Stimulated activated CD4-positive, alpha-beta T cell treated with anti-CD3 and anti-CD28 coated beads, Interleukin-1b, Interleukin-23, amount 100 ng/mL, for 4 hours (primary cell): ENCODE measurements around the gene OSBP2.
A peak's percentile ranks its signal among the peaks of the same experiment; 100 is the strongest.
"Not testable (repeated sequence)": the region's sequence is repeated elsewhere in the genome, so short reads cannot be mapped to it uniquely, and the experiment has no call there.

Source experiments
- DNase-seq, 2 donors: peaks; one replicate each; pipeline ENCODE4 v3.0.0-alpha.2; 2020; ENCODE audit warnings: low read depth in 2 of 2

OSBP2 gene

DNA sequence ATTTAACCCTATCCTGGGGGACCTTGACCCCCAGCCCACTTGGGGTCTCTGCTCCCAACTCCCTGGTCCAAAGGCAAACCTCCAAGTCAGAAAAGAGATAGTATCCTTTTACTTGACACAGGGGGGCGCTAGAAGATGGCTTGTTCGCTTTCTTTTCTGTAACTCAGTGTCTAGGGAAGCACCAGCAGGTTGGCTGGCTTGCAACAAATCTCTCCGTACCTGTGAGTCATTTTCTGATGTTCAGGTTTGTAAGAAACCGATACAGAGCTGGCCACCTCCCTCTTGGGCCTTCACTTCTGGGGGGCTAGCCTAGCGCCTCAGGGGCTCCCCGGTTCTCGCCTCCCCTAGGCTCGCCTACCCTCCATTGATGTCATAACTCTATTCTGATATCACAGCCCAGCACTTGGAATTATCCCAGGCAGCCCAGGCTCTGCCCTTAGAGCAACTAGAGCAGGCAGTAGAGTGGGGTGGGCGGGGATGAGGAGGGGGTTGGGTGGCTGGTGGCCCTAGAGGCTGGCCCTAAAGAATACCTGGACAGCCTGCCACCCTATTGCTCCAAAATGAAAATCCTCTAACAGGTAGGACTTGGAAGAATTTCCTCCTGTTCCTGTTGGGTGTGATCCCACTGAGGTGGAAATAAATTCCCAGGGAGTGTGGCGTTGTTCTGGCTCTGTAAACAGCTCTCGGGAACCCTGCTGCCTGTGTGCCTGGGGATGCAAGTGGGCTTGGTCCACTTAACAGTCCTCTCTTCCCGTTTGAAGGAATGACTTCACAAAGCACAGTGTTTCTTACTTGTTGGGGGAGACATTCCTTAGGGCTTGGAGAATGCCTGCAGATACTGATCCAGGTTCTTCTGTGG is 69.4 kb downstream of the OSBP2 start:
- DNase-seq = peak in 1 of 2 donors; percentile 27

DNA sequence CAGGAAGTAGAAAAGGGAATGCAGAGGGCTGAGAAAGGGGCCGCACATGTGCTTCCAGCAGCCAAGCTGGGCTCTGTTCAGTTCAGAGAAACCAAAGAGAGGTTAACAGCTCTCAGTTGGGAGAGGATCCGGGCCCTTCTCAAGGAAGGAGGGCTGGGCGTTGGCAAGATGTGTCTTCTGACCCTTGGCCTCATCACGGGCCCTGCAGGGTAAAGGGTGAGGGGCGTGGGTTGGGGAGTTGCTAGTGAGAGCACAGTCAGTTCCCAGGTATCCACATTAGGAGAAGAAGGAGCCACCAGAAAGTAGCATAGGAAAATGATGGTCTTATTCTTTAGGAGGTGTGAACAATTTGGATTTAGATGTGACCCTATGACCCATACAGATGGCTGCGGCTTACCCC is 73.0 kb downstream of the OSBP2 start:
- no peak for DNase-seq

- DNase-seq = no peak
These were observed 76.0 kb downstream of the OSBP2 start for GRCh38 chr22:30770716-30771115.

DNA sequence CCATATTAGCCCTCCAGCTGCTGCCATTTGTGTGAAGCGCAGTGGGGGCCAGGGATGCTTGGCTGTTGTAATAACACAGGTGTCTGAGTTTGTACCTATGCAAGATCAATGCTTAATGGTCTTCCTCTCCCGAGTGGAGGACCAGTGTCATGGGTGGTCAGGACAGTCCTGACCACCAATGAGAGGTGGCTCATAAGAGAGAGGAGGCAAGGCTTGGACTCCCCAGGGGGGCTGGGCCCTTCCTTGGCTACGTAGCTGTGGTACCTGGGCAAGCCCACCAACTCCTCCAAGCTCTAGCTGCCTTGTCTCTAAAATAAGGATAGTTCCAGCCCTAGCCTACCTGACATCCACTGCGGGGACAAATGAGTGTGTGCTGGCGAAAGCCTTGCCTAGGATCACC is 79.2 kb downstream of the OSBP2 start:
- DNase-seq = no peak

DNA sequence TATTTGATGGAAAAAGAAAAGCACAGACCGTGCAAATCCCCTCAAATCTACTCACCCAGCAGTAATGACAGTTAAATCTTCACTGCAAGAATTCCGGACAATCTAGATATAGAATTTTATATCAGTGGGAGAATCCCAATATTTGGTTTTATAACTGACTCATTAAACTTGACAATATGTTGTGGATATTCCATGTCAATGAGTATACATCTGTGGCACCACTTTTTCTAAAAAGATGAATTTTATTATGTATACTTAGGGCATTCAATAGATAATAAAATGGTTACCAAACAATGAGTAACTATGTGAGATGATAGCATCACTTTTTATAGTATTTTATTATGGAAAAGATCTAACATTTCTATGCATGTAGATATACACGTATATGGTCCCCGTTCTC is 79.9 kb downstream of the OSBP2 start:
- DNase-seq = no peak

- DNase-seq = no peak
These were observed 81.8 kb downstream of the OSBP2 start for GRCh38 chr22:30776476-30776875.

DNA sequence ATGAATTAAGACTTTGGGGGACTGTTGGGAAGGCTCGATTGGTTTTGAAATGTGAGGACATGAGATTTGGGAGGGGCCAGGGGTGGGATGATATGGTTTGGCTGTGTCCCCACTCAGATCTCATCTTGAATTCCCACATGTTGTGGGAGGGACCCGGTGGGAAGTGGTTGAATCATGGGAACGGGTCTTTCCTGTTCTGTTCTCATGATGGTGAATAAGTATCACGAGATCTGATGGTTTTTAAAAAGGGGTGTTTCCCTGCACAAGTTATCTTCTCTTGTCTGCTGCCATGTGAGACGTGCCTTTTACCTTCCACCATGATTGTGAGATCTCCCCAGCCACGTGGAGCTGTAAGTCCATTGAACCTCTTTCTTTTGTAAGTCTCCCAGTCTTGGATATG is 82.5 kb downstream of the OSBP2 start:
- not testable (repeated sequence) for DNase-seq

DNA sequence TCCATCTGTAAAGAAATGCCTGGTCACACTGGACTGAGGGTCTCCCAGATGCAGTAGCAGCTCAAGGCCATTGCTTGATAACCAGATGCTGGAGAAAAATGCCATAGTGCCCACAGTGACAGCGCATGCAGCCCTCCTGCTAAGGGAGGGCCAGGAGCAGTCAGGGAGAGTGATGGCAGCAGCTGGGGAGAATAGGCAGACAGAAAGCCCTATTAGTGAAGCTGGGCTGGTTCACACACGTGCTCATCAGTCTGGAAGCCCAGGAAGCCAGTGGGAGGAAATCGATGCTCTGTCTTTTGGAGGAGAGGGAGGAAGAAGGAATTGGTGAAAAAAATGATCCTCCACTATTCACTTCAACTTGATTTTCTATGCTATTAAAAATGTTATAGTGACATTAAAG is 82.9 kb downstream of the OSBP2 start:
- DNase-seq = no peak

DNA sequence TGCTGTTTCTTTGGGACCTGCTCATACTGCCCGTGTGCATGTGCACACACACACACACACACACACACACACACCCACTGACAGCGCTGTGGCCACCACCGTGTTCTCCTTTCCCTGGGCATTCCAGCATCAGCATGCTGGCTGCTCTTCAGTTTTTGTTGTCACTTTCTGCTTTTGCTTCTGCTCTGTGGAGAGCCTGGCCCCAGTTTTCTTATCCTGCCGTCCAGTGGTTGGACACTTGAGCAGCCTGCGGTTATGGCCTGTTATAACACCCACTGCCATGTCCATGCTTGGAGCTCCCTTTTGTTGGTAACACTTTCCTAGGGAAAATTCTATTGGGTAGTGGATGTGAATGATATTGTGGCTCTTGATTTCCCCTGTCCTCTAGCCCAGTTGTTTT is 83.6 kb downstream of the OSBP2 start:
- no peak for DNase-seq

DNA sequence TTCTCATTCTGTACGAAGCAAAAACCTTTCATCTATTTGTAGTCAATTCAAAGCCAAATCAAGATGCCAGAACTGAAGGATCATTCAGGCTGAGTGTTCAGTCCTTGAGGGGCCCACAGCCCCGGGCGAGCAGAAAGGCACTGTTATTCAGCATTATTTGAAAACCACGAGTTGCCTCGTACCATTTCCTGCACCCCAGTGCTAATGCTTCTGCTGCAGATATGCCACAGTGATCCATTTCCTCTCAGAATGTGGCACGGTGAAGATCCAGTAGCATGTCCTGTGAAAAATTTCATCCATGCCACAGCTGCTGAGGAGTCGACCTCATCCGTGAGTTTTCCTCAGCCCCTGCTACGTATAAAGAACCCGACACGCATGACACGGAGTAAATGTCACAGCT is 85.4 kb downstream of the OSBP2 start:
- DNase-seq = no peak

DNA sequence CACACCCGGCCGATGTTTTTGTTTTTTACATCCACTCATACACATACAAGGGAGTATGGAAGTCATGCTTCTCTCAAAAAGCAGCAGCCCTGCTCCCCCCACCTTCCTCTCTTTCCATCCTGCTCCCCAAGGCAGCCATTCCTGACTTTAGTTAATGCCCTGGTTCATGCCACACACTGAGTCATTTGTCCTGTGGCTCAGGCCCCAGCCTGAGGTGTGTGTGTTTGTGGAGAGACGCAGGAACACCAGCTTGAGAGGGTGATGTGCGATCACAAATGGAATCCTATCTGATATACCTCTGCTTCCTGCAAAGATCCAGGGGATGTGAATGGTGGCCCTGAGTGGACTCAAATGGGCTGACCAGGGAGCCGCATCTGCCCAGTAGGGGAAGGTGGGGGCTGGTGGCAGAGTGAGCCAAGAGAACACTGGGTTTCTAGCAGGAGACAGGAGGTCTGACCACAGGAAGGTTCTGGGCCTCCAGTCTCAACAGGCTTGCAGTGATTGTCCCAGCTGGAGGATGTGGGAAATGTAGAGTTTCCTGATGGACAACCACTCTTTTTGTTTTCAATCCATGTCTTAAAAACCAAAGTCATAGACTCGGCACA is 86.7 kb downstream of the OSBP2 start:
- DNase-seq = no peak

DNA sequence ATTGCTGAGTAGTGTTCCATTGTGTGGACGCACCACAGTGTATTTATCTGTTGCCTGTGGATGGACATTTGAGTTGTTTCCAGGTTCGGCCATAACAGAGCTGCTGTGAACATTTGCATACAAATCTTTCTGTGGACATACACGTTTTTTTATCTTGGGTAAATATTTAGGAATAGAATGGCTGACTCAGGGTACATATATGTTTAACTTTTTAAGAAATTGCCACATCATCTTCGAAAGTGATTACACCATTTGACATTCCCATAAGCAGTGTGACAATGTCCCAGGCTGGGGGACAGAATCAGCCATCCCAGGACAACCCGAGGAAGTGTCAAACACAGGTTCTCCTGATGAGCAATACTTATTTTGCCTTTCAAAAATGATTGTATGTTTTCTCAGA is 87.9 kb downstream of the OSBP2 start:
- DNase-seq = no peak

DNA sequence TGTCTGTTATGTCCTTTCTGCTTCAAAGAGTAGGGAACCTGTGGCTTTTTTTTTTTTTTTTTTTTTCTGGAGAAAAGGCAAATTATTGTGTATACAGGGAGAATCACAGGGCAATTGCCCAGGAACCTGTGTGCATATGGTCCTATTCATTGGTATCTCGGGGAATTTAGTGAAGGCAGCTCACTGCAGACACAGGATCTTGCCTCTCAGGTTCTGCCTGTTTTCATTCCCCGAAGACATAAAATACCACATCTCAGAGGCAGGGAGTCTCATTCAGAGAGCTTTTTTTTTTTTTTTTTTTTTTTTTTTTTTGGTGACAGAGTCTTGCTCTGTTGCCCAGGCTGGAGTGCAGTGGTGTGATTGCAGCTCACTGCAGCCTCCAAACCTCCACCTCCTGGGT is 88.3 kb downstream of the OSBP2 start:
- no peak for DNase-seq

GRCh38 chr22:30785527-30785926 is 90.9 kb downstream of the OSBP2 start:
- no peak for DNase-seq

DNA sequence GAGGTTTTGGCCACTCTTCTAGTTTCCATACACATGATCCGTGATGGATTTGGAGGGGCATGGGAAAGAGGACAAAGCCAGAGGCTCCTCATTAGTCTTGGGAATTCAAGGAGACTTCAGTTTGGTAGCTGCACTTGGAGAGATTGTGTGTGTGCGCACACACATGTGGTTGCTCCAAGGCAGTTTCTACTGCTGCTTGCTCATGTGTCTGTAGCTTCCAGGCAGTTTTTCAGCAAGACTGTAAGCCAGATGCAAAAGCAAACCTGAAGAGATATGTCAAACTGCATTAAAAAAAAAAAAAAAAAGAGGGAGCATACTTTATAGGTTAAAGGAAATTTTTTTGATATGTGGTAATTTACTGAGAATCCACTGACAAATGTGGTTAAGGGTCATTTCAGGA is 95.7 kb downstream of the OSBP2 start:
- DNase-seq = no peak

DNA sequence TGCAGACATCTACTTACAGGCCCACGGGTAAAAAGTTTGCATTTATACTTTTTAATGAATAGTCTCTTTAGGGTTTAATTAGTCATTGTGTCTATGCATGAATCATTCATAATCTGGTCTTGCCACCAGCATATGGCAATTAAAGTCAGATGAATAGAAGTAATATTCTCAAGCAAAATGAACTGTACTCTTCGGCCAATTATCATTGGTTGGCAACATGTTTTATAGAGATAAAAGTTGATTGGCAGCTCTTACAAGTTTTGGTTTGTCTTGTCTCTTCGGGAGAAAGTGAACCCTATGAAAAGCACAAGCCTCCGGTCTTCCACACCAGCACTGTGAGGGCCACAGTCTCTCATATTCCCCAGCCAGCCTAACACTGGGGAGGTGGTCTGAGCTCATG is 97.8 kb downstream of the OSBP2 start:
- no peak for DNase-seq

DNA sequence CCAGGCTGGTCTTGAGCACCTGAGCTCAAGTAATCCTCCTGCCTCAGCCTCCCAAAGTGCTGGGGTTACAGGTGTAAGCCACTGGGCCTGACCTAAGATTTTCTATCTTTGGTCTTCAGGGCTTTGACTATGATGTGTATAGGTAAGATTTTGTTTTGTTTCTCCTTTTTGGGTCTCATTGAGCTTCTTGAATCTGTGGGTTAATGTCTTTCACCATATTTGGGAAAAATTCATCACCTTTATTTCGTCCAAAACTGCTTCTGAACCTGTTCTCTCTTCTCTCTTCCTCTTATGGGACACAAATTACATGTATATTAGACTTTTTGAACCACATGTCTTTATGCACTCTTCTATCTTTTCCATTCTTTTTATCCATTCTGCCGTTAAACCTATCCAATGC is 100.4 kb downstream of the OSBP2 start:
- DNase-seq = no peak

DNA sequence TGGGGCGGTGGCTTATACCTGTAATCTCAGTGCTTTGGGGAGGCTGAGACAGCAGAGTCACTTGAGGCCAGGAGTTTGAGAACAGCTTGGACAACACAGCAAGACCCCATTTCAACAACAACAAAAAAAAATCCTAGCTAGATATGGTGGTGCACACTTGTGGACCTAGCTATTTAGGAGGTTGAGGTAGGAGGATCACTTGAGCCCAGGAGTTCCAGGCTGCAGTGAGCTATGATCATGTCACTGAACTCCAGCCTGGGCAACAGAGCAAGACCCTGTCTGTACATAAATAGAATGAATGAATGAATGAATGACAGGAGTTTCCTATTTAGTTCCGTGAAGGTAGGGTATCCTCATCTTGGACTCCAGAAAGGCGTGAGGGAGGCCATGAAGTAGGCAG is 107.0 kb downstream of the OSBP2 start:
- no peak for DNase-seq

DNA sequence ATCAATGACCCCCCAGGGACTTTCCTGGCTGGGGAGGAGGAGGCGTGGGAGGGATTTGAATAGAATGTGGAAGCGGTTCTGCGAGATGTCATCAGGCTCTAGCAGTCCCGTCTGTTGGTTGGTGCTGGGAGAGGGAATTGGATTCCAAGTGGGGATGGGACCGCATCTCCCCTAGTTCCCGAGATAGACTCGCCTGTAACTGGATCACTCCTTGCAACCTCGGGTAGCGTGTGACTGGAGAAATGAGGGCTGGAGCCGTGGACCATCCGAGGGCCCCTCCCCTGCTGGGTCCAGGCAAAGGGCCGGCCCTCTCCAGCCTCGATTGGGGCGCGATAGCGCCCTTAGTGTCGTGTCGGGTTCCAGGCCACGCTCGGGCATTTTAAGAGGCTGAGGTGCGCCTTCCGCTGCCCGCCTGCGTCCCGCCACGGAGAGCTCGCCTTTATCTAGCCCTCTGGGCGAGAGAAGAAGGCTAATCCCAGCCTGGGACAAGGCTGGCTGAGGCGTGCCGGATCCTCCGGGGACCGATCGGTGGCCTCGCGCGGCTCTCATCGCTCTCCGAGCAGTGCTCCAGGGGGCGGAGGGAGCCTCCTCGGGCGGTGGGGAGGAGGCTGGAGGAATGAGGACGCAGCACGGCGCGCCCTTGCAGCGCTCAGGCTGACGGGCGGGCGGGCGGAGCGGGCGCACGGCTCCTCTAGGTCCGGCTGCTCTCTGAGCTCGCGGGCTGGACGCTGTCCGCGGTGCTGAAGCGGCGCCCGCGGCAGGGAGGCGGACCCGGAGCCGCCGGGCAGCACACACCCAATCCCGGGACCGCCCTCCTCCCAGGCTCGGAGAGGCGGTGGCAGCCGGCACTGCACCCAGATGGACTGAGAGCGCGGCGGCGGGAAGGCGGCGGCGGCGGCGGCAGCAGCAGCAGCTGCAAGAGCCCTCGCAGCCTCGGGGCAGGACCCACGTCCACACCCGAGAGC is 107.8 kb downstream of the OSBP2 start:
- peak; percentile 18 to 57 for DNase-seq

- no peak for DNase-seq
These were observed 109.0 kb downstream of the OSBP2 start for GRCh38 chr22:30803679-30804078.

DNA sequence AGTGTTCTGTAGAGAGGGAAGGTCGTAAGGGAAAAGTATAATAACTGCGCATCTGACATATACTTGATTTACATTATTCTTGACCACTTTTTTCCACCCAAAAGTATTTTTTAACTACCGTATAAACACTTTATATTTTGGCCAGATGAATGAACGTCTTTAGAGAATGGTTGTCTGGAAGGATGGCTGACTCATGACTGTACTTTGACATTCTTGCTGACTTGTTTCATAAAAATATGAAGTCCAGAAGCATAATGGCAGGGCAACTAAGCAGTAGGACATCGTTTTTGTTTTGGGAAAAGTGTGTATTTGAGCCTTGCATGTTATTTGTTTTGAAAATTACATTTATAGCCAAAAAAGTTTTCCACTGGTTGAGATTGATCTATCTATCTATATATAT is 110.0 kb downstream of the OSBP2 start:
- DNase-seq = no peak

- no peak for DNase-seq
These were observed 111.8 kb downstream of the OSBP2 start for GRCh38 chr22:30806391-30806861.
